Measurements from ENCODE around the gene CCDC92. TPM values are rescaled to one million over a fixed set of nuclear protein-coding genes. Genes with fewer than 3 reads are reported as not detected.

Gene CCDC92
- total and polyA plus RNA-seq, 2 experiments from 2014 or later, result 49.3 to 67.0 TPM

DNA sequence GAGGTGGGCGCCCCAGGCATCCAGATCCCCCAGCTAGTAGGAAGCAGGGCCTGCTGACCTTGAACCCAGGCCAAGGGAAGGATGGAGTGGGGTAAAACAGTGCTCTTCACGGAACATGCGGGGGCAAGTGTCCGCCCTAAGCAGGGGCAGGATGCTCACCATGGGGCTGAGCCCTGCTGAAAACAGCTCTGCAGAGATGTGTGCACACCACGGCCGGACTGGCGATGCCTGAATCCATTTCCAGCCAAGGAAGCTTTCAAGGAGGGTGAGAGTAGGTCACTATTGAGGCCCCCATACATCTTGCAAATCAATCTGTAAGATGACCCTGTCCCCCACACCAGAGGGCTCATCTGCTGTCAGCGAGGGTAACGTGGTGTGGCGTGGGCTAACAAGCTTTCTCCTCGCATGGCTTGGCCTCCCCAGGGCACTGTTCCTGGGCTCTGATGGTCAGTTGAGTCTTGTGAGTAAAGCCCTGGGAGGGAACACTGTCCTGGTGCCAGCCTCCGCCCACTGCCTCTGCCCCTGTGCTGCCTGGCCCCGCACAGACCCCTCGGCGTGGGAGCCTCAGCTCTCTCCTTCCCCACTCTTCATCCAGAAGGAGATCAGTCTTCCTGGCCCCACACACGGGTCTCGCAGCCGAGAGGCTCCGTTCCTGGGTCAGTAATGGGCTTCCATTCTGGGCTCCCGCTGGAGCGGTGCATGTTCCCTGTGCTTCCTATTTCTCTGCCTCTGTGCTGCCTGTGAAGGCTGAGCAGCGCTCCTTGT lies 69.1 kb downstream of the CCDC92 start:
- peaks cover 27% of the 10 kb centered on the region for H3K4me1 ChIP-seq (ENCODE audit: low read depth)

GRCh38 chr12:123902821-123903220 lies 69.8 kb downstream of the CCDC92 start:
- Histone ChIP-seq H3K4me1 (ENCODE audit: low read depth) (peaks cover 21% of the 10 kb centered on the region), H3K4me3 (no peak overlapping the region), H3K36me3 (no peaks in the 10 kb centered on the region), H3K27me3 (no peaks in the 10 kb centered on the region), H3K27ac (no peak overlapping the region), H3K9me3 (ENCODE audit: low read depth) (no peaks in the 10 kb centered on the region)
- no peak for DNase-seq (ENCODE audit: low read depth in 1 of 2, low spot score in 1 of 2)
- TF ChIP-seq CTCF (IDR thresholded peaks at IDR 0.05; ENCODE audit: low read depth, low read length), result no peak

More for the DNA sequence above, 69.1 kb downstream of the CCDC92 start:
- Histone ChIP-seq H3K27ac (no peak overlapping the region), H3K36me3 (no peaks in the 10 kb centered on the region), H3K27me3 (no peaks in the 10 kb centered on the region), H3K4me3 (no peak overlapping the region), H3K9me3 (ENCODE audit: low read depth) (no peaks in the 10 kb centered on the region)
- TF ChIP-seq CTCF (IDR thresholded peaks at IDR 0.05; ENCODE audit: low read depth, low read length), result no peak
- no peak for DNase-seq (ENCODE audit: low read depth in 1 of 2, low spot score in 1 of 2)

DNA sequence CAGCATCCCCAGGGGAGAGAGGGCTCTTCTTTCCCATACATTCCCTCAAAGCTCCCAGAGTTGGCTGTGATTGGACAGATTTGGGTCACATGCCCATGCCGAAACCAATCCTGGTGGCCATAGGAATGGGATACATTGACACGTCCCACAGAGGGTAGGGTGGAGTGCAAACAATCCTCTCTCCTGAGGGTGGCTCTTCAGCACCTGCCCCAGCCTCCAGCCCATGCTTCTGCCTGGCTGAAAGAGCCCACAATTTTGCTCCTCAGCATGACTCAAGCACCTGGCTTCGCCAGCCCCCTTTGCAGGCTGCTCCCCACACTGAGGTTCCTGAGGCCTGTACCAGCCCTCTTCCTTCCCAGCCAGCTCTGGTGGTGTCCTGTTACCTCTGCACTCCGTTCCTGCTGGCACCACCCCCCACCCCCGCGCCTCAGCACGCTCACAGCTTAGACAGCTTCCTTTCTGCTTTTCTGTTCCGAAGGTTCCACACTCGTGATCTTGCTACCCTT lies 71.7 kb downstream of the CCDC92 start:
- peaks cover 9% of the 10 kb centered on the region for H3K4me1 ChIP-seq (ENCODE audit: low read depth)
- DNase-seq (ENCODE audit: low read depth in 1 of 2, low spot score in 1 of 2), result peak; percentile 18 to 52

DNA sequence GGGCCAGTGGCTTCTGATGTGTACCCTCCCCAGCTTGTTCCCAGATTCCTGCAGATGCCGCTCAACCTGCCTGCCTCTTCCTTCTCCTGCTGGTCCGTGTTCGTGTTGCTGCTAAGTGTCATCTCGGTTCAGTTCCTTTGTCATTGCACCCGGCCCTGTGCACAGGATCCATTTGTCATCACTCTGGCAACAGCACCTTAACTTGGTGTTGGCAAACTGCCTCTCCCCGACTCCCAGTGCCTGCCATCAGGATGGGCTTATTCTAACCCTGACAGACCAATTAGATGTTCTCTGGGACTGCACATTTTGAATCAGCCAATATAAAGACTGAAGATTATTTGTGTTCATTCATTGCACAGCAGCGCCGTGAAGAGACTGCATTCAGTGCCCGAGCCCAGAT lies 73.3 kb downstream of the CCDC92 start:
- Histone ChIP-seq H3K4me1 (ENCODE audit: low read depth) (peaks cover 9% of the 10 kb centered on the region), H3K36me3 (no peaks in the 10 kb centered on the region), H3K4me3 (no peak overlapping the region), H3K27me3 (no peaks in the 10 kb centered on the region), H3K9me3 (ENCODE audit: low read depth) (no peaks in the 10 kb centered on the region), H3K27ac (no peak overlapping the region)
- no peak for TF ChIP-seq CTCF (IDR thresholded peaks at IDR 0.05; ENCODE audit: low read depth, low read length)
- DNase-seq (ENCODE audit: low read depth in 1 of 2, low spot score in 1 of 2), result no peak

More for the DNA sequence above, 71.7 kb downstream of the CCDC92 start:
- Histone ChIP-seq H3K27me3 (no peaks in the 10 kb centered on the region), H3K27ac (no peak overlapping the region), H3K4me3 (no peak overlapping the region), H3K36me3 (no peaks in the 10 kb centered on the region), H3K9me3 (ENCODE audit: low read depth) (no peaks in the 10 kb centered on the region)
- no peak for TF ChIP-seq CTCF (IDR thresholded peaks at IDR 0.05; ENCODE audit: low read depth, low read length)

DNA sequence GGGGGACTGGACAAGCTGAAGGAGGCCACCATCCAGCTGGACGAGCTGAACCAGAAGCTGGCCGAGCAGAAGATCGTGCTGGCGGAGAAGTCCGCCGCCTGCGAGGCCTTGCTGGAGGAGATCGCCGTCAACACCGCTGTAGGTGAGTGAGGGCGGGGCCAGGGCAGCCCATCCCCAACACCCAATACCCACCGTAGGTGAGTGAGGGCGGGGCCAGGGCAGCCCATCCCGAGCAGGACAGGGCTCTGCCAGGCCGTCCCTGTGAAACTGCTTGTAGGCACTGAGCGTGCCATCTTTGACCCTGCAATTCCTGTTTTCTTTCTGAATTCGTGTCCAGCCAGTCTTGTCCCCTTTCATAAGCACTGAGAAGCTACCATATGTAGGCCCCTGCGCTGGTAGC lies 74.0 kb downstream of the CCDC92 start:
- Histone ChIP-seq H3K27me3 (no peaks in the 10 kb centered on the region), H3K9me3 (ENCODE audit: low read depth) (no peaks in the 10 kb centered on the region), H3K4me3 (no peak overlapping the region), H3K36me3 (no peaks in the 10 kb centered on the region), H3K4me1 (ENCODE audit: low read depth) (peaks cover 9% of the 10 kb centered on the region), H3K27ac (no peak overlapping the region)
- DNase-seq (ENCODE audit: low read depth in 1 of 2, low spot score in 1 of 2), result no peak
- no peak for TF ChIP-seq CTCF (IDR thresholded peaks at IDR 0.05; ENCODE audit: low read depth, low read length)
